ENCODE results near the gene FLNC.

DNA sequence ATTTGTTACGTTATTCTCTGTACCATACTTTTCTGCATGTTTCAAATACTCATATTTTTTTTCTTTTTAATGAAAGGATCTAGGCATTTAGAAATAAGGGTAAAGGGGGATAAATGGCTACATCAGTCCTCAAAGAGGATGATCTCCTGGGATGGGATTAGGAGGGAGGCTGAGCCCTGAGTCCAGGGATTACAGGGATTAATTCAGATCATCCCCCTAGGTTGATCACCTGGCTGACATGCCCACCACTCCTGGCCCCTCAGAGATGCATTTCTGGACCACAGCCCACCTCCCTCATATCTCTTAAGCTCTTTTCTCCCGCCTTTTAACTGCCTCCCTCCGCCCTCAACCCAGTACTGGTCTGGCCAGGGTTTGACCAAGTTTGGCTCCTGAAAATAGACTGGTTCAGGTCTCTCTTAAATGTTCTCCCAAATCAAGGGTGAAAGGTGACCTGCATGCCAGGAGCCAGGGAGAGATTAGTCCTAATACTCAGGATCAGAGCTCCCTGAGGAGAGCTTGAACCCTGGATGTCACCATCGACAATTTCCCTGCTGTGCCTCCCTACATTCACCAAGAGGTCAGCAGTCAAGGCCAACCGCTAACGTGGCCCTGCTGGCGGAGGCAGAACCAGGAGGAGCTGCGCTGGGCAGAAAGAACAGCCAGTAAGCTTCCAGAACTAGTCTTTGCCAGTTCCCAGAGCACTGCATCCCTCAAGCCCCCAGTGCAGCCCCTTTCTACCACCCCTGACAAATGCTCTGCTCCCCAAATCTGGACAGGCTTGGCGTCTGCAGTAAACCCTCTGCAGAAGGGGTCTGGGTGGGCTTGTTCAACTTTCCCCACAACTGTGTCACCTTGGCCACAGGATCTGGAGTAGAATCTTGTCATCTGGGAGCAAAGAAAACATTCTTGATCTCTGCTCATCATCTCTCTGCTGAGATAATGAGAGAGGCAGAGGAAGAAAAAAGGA lies 41.5 kb upstream of the FLNC start:
- TF ChIP-seq, protein P1, sequence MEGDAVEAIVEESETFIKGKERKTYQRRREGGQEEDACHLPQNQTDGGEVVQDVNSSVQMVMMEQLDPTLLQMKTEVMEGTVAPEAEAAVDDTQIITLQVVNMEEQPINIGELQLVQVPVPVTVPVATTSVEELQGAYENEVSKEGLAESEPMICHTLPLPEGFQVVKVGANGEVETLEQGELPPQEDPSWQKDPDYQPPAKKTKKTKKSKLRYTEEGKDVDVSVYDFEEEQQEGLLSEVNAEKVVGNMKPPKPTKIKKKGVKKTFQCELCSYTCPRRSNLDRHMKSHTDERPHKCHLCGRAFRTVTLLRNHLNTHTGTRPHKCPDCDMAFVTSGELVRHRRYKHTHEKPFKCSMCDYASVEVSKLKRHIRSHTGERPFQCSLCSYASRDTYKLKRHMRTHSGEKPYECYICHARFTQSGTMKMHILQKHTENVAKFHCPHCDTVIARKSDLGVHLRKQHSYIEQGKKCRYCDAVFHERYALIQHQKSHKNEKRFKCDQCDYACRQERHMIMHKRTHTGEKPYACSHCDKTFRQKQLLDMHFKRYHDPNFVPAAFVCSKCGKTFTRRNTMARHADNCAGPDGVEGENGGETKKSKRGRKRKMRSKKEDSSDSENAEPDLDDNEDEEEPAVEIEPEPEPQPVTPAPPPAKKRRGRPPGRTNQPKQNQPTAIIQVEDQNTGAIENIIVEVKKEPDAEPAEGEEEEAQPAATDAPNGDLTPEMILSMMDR (IDR thresholded peaks at IDR 0.05) = no peak
- TF ChIP-seq POLR2A (IDR thresholded peaks at IDR 0.05) = no peak

Data from esophagus squamous epithelium (tissue), 4 donors.